Loucy (cell line): ENCODE measurements around the gene POFUT1.

Experiments used
- EZH2phosphoT487 ChIP-seq: fragments of 200-600 bp; IDR thresholded peaks from 2 replicates; pipeline ENCODE4 v1.6.1; 2018; ENCODE audit warnings: antibody characterized with exemption, mild to moderate bottlenecking, moderate library complexity, borderline replicate concordance
- TF ChIP-seq, protein P1 (sequence below): fragments of 200-600 bp; sonication (generic); conservative IDR thresholded peaks from 2 replicates; pipeline ENCODE4 v1.5.1; 2014; ENCODE audit warnings: mild to moderate bottlenecking, antibody characterized with exemption, low read length

DNA sequence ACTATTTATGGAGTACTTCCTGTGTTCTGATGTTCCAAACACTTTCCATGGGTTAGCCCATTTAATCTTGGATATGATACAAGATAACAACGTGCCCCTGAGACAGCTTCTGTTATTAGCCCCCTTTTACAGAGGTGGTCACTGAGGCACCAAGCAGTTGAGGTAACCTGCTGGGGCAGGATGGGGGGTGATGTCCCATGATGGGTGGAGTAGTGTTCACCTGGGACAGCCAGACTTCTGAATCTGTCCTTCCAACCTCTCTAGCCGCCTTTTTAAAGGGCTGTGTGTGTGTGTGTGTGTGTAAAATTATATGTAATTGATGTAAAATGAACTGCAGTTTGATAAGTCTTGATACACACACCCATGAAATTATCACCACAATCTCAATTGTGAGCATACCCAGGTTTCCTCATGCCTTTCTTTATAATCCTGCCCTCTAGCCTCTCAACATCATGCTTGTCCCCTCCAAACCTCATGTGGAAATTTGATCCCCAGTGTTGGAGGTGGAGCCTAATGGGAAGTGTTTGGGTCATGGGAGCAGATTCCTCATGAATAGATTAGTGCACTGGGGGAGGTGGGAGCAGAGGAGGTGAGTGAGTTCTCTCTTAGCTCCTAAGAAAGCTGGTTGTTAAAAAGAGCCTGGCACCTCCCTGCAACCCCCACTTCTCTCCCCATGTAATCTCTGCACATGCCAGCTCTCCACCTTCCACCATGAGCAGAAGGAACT lies 39.3 kb upstream of the POFUT1 start:
- TF ChIP-seq, protein P1, sequence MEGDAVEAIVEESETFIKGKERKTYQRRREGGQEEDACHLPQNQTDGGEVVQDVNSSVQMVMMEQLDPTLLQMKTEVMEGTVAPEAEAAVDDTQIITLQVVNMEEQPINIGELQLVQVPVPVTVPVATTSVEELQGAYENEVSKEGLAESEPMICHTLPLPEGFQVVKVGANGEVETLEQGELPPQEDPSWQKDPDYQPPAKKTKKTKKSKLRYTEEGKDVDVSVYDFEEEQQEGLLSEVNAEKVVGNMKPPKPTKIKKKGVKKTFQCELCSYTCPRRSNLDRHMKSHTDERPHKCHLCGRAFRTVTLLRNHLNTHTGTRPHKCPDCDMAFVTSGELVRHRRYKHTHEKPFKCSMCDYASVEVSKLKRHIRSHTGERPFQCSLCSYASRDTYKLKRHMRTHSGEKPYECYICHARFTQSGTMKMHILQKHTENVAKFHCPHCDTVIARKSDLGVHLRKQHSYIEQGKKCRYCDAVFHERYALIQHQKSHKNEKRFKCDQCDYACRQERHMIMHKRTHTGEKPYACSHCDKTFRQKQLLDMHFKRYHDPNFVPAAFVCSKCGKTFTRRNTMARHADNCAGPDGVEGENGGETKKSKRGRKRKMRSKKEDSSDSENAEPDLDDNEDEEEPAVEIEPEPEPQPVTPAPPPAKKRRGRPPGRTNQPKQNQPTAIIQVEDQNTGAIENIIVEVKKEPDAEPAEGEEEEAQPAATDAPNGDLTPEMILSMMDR, result no peak
- no peak for TF ChIP-seq EZH2phosphoT487
